PFSK-1 (cell line): ENCODE data around the gene CAMKMT.

ENCODE experiments used
- FOXP2 ChIP-seq: optimal IDR thresholded peaks from 2 replicates; pipeline ENCODE3; 2011; ENCODE audit warnings: borderline replicate concordance, control low read depth, inconsistent platforms; ENCODE audit not compliant: insufficient read depth; ENCODE audit errors: extremely low read length, extremely low read depth
- POLR2AphosphoS5 ChIP-seq: IDR thresholded peaks from 2 replicates; pipeline ENCODE4 v1.6.1; 2012; ENCODE audit warnings: low read depth, mild to moderate bottlenecking, control low read depth, low read length, moderate library complexity
- SIN3A ChIP-seq: IDR thresholded peaks from 2 replicates; pipeline ENCODE4 v1.6.1; 2012; ENCODE audit warnings: mild to moderate bottlenecking, low read length, moderate library complexity, borderline replicate concordance; ENCODE audit not compliant: insufficient read depth
- TAF1 ChIP-seq: IDR thresholded peaks from 2 replicates; pipeline ENCODE4 v1.6.1; 2012; ENCODE audit warnings: low read length, control low read depth, borderline replicate concordance; ENCODE audit not compliant: insufficient read depth
- TF ChIP-seq, protein P1 (sequence below), 2 experiments: IDR thresholded peaks; 2 replicates each; pipeline versions ENCODE4 v1.6.1 to v1.8.0; 2011 to 2012; ENCODE audit warnings: low read depth in 2 of 2, low read length in 2 of 2, control low read depth in 1 of 2, inconsistent platforms in 1 of 2, mild to moderate bottlenecking in 1 of 2, moderate library complexity in 1 of 2; ENCODE audit not compliant: insufficient read depth in 1 of 2

Gene CAMKMT

GRCh38 chr2:44605511-44605910 lies 243.8 kb downstream of the CAMKMT start:
- no peak for TF ChIP-seq TAF1
- TF ChIP-seq POLR2AphosphoS5: no peak
- no peak for TF ChIP-seq SIN3A
- TF ChIP-seq, protein P1, sequence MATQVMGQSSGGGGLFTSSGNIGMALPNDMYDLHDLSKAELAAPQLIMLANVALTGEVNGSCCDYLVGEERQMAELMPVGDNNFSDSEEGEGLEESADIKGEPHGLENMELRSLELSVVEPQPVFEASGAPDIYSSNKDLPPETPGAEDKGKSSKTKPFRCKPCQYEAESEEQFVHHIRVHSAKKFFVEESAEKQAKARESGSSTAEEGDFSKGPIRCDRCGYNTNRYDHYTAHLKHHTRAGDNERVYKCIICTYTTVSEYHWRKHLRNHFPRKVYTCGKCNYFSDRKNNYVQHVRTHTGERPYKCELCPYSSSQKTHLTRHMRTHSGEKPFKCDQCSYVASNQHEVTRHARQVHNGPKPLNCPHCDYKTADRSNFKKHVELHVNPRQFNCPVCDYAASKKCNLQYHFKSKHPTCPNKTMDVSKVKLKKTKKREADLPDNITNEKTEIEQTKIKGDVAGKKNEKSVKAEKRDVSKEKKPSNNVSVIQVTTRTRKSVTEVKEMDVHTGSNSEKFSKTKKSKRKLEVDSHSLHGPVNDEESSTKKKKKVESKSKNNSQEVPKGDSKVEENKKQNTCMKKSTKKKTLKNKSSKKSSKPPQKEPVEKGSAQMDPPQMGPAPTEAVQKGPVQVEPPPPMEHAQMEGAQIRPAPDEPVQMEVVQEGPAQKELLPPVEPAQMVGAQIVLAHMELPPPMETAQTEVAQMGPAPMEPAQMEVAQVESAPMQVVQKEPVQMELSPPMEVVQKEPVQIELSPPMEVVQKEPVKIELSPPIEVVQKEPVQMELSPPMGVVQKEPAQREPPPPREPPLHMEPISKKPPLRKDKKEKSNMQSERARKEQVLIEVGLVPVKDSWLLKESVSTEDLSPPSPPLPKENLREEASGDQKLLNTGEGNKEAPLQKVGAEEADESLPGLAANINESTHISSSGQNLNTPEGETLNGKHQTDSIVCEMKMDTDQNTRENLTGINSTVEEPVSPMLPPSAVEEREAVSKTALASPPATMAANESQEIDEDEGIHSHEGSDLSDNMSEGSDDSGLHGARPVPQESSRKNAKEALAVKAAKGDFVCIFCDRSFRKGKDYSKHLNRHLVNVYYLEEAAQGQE (IDR thresholded peaks at IDR 0.05; ENCODE audit: insufficient read depth in 1 of 2, low read depth in 2 of 2, low read length in 2 of 2): no peak
- no peak for TF ChIP-seq FOXP2

GRCh38 chr2:44612276-44612675 lies 250.5 kb downstream of the CAMKMT start:
- TF ChIP-seq SIN3A (no peak), FOXP2 (no peak), TAF1 (no peak), POLR2AphosphoS5 (no peak)
- TF ChIP-seq, protein P1 (IDR thresholded peaks at IDR 0.05; ENCODE audit: insufficient read depth in 1 of 2, low read depth in 2 of 2, low read length in 2 of 2): no peak

DNA sequence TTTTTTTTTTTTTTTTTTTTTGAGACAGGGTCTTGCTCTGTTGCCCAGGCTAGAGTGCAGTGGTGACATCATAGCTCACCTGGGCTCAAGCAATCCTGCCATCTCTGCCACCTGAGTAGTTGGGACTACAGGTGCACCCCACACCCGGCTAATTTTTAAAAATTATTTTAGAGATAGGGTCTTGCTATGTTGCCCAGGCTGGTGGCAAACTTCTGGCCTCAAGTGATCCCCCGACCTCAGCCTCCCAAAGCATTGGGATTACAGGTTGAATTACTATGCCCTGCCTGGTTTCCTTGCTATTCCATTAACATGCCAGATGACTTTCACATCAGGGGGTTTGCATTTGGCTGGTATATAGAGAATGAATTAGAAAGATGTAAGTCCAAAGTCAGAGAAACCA lies 253.2 kb downstream of the CAMKMT start:
- no peak for TF ChIP-seq FOXP2
- no peak for TF ChIP-seq SIN3A
- TF ChIP-seq POLR2AphosphoS5: no peak
- TF ChIP-seq TAF1: no peak
- TF ChIP-seq, protein P1 (IDR thresholded peaks at IDR 0.05; ENCODE audit: insufficient read depth in 1 of 2, low read depth in 2 of 2, low read length in 2 of 2): no peak

DNA sequence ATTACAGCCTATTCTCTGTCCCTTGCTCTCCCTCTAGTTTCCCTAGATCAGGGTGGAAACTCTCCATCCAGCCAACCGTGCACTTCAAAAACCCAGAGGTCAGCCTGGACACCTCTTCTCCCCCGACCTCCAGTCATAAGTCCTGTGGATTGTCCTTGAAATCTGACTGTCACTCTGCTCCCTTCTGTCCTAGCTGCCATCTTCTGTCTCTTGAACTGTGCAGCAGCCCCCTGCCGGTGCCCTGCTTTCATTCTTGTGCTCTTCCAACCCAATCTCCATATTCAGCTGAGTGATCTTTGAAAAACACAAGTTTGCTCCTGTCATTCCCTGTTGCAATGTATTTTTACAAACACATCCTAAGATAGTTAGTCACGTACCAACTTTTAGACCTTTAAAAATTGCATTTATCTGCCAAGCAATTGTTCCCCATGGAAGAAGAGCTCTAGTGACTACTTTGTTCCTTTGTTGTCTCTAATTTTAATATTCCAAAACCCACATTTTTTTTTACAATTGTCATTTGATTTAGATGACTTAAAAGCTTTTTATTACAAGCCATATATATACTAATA lies 254.3 kb downstream of the CAMKMT start:
- TF ChIP-seq FOXP2 (no peak), POLR2AphosphoS5 (no peak), TAF1 (no peak)

DNA sequence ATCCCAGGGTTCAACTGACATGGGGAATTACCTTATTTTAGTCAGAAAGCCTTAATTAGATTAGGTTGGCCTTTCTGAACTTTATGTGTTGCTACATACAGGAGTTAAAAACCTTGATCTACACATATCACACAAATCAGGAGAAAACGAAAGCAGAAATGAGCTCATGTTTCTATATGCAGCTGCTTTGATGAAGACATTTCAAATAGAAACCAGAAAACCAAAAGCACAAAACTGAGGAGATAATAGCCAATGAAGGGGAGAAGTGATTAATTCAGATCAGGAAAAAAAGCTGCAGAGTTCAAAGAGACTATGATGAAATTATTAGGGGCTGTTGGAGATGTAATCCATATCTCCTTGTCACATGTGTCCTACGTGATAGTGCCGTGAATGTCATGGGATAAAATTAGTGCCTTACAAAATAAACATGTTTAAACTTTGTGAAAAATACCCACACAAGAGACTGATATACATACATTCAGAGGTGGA lies 255.0 kb downstream of the CAMKMT start:
- TF ChIP-seq TAF1 (no peak), SIN3A (no peak), POLR2AphosphoS5 (no peak), FOXP2 (no peak)
- TF ChIP-seq, protein P1 (IDR thresholded peaks at IDR 0.05; ENCODE audit: insufficient read depth in 1 of 2, low read depth in 2 of 2, low read length in 2 of 2): no peak
